CMK (cell line): ENCODE measurements around the gene SARNP.

Source experiments
- DNase-seq: peaks from one replicate; pipeline ENCODE4 v3.0.0-alpha.2; 2010; ENCODE audit warnings: low read depth

Gene SARNP

DNA sequence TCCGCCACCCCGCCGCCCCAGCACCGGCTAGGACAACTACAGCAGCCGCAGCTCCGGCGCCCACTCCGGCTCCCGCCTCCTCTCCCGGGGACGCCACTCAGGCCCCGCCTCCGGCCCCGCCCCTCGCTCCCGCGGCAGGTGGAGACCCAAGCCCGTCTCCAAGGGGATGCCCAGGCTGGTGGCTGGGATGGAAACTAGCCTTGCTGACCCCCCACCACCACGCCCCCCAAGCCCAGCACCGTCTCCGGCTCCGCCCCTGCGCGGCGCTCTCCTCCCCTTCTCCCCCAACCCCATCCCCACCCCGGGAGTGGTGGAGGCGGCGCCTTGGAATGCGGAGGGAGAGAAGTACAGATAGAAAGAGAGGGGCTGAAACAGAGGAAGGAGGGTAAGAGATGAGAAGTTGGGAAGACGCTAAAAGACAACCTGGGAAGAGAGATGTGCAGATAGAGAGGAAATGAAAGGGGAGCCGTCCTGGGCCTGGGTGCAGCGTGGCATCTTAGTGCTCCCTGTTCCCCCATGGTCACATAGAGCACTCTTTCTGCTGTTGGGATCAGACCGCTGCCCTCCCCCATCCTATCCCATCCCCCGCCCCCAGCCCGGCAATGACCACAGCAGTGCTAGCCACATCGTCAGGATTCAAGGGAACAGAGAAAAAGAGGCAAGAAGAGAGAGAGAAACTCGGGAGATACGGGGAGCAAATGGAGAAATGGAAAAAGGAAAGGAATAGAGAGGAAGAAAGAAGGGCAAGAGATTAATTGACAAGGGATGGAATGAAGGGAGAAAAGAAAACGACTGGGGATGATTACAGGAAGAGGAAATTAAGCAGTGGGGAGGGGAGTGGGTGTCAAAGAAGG, 109.5 kb downstream of the SARNP start, which contains the start of gene ITGA7:
Gene ITGA7 (minus strand): TSS at position 64 of the 854 bp plus-strand sequence. CDS start 222 bp downstream, outside the sequence.
- DNase-seq, result no peak
